ENCODE data around the gene SLC28A2.

SLC28A2 gene

GRCh38 chr15:45251888-45252287 is at the start of gene SLC28A2:
TSS of gene SLC28A2 (plus strand) at chr15:45252234. CDS start at chr15:45253216, 982 bp downstream.
- TF ChIP-seq CTCF (IDR thresholded peaks at IDR 0.05; ENCODE audit: borderline replicate concordance, control extremely low read depth, extremely low read depth, insufficient read depth, missing control alignments): no peak
- DNase-seq (ENCODE audit: low spot score): no peak
- in situ Hi-C loops (cut with MboI; ENCODE audit: low sequenced_read_pairs, unreplicated experiment): no loop called here

DNA sequence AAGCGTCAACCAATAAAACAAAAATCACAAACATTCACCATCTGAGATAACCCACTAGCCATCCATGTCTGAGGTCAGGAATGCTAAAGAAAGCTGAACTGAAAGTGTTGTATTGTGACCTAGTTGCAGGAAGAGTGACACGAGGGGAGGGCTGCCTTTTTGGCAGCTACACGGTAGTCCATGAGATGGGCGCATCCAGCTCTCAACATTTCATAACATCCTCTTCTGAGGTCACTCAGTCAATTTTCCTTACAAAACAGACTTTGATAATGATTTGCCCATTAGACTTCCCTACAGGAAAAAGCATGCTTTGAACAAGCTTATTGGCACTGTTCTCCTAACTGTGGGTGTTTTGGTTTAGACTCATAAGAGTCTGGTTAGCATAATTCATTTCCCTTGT is 48.9 kb upstream of the SLC28A2 start:
- DNase-seq (ENCODE audit: low spot score): no peak
- in situ Hi-C loops (cut with MboI; ENCODE audit: low sequenced_read_pairs, unreplicated experiment): loop anchor here (10.0 kb wide), 1 partner anchor 202 kb away; a partner anchor contains a TSS
- TF ChIP-seq CTCF (IDR thresholded peaks at IDR 0.05; ENCODE audit: borderline replicate concordance, control extremely low read depth, extremely low read depth, insufficient read depth, missing control alignments): no peak

DNA sequence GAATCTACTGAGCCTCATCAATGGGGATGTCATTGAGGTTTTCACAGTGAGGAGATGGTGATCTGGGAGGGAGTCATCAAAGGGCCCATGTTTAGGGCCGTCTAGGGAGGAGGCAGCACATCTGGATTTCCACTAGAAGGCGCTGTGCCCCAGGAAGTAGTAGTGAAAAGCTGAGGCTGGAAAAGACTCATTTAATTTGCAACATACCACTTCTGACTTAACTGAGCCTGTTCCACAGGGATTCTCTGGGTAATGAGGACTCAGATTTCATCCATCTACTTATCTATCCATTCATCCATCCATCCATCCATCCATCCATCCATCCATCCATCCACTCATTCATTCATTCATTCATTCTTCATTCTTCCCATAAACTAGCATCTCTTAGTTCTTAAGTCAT is 46.8 kb upstream of the SLC28A2 start:
- DNase-seq (ENCODE audit: low spot score): peak; percentile 72
- TF ChIP-seq CTCF (IDR thresholded peaks at IDR 0.05; ENCODE audit: borderline replicate concordance, control extremely low read depth, extremely low read depth, insufficient read depth, missing control alignments): peak; percentile 90
- in situ Hi-C loops (cut with MboI; ENCODE audit: low sequenced_read_pairs, unreplicated experiment): loop anchor here (10.0 kb wide), 1 partner anchor 200 kb away; a partner anchor contains a TSS

- in situ Hi-C loops (cut with MboI; ENCODE audit: low sequenced_read_pairs, unreplicated experiment): no loop called here
- no peak for TF ChIP-seq CTCF (IDR thresholded peaks at IDR 0.05; ENCODE audit: borderline replicate concordance, control extremely low read depth, extremely low read depth, insufficient read depth, missing control alignments)
- no peak for DNase-seq (ENCODE audit: low spot score)
Measured at GRCh38 chr15:45212493-45212892, 39.5 kb upstream of the SLC28A2 start.

DNA sequence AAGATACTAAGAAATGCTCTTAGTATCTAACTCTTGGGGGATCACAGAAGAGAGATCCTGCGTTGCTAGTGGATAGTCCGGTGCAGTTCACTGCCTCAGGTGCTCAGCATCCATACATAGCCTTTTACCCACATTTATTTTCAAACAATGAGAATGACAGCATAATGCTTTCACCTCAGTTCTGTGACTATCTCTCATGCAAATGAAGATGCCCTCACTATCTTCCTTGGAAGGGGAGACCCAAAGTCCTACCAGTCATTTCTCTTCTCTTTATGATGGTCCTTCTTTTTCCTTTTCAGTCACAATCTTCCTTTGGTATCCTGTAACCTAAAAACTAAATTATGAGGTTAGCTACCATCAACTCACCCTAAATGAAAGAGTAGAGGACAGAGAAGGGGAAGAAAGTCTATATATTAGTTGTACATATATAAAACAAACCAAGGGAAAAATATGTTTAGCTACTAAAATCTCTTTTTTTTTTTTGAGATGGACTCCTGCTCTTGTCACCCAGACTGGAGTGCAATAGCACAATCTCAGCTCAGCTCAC is 30.9 kb upstream of the SLC28A2 start:
- TF ChIP-seq CTCF (IDR thresholded peaks at IDR 0.05; ENCODE audit: borderline replicate concordance, control extremely low read depth, extremely low read depth, insufficient read depth, missing control alignments): no peak
- in situ Hi-C loops (cut with MboI; ENCODE audit: low sequenced_read_pairs, unreplicated experiment): no loop called here
- no peak for DNase-seq (ENCODE audit: low spot score)

GRCh38 chr15:45221967-45222366 is 30.1 kb upstream of the SLC28A2 start:
- no peak for TF ChIP-seq CTCF (IDR thresholded peaks at IDR 0.05; ENCODE audit: borderline replicate concordance, control extremely low read depth, extremely low read depth, insufficient read depth, missing control alignments)
- in situ Hi-C loops (cut with MboI; ENCODE audit: low sequenced_read_pairs, unreplicated experiment): no loop called here

More at GRCh38 chr15:45221967-45222366, 30.1 kb upstream of the SLC28A2 start:
- no peak for DNase-seq (ENCODE audit: low spot score)

All from GM13976 (cell line).